Right renal cortex interstitium (tissue), 3 donors: ENCODE results near the gene ANKRD52. TPM values are rescaled to one million over a fixed set of nuclear protein-coding genes. Genes with fewer than 3 reads are reported as not detected.
"Not testable (repeated sequence)": the region's sequence is repeated elsewhere in the genome, so short reads cannot be mapped to it uniquely, and the experiment has no call there.

ENCODE experiments used
- DNase-seq, 3 donors: peaks; one replicate each; pipeline ENCODE4 v3.0.0-alpha.2; 2013; ENCODE audit warnings: low read depth in 3 of 3, low spot score in 2 of 3
- polyA plus RNA-seq, 3 donors: library from polyadenylated mRNA; unstranded; fragments of 120-200 nt; gene quantifications; one replicate each; pipeline ENCODE4 v1.2.1, GENCODE V29; 2013; ENCODE audit not compliant: insufficient read length in 3 of 3

Gene ANKRD52
- polyA plus RNA-seq, 3 donors = 24.9 to 27.2 (median 25.2) TPM

GRCh38 chr12:56274299-56274698 is 16.1 kb upstream of the ANKRD52 start:
- no peak for DNase-seq

GRCh38 chr12:56272468-56272867 is 14.3 kb upstream of the ANKRD52 start:
- not testable (repeated sequence) for DNase-seq

GRCh38 chr12:56271031-56271430 is 12.8 kb upstream of the ANKRD52 start:
- DNase-seq = no peak

- DNase-seq = no peak
Measured at GRCh38 chr12:56267443-56268071, 9.4 kb upstream of the ANKRD52 start.

GRCh38 chr12:56266693-56267442 is 8.7 kb upstream of the ANKRD52 start, which contains the start of gene COQ10A:
TSS of gene COQ10A (plus strand) at chr12:56266942. CDS start at chr12:56267119, 177 bp downstream.
- DNase-seq = peak; percentile 82 to 89 (median 83)

- DNase-seq = not testable (repeated sequence)
Measured at GRCh38 chr12:56266068-56266692, 8.0 kb upstream of the ANKRD52 start.

GRCh38 chr12:56262955-56263354 is 4.8 kb upstream of the ANKRD52 start:
- not testable (repeated sequence) for DNase-seq

- no peak for DNase-seq
Measured at GRCh38 chr12:56261503-56262232, 3.5 kb upstream of the ANKRD52 start.

- no peak for DNase-seq
Measured at GRCh38 chr12:56260921-56261320, 2.7 kb upstream of the ANKRD52 start.

- no peak for DNase-seq
Measured at GRCh38 chr12:56260380-56260779, 2.2 kb upstream of the ANKRD52 start.

GRCh38 chr12:56258820-56259183 is 618 bp upstream of the ANKRD52 start:
- DNase-seq = no peak

- DNase-seq = peak in 2 of 3 donors; percentile 9 to 26
Measured at GRCh38 chr12:56257491-56258067, 605 bp downstream of the ANKRD52 start.

GRCh38 chr12:56257071-56257470 is 1.1 kb downstream of the ANKRD52 start:
- DNase-seq = no peak

- no peak for DNase-seq
Measured at GRCh38 chr12:56256326-56256960, 1.7 kb downstream of the ANKRD52 start.

- no peak for DNase-seq
Measured at GRCh38 chr12:56255671-56256070, 2.5 kb downstream of the ANKRD52 start.

- DNase-seq = no peak
Measured at GRCh38 chr12:56253091-56253490, 5.1 kb downstream of the ANKRD52 start.

- DNase-seq = no peak
Measured at GRCh38 chr12:56252649-56253048, 5.5 kb downstream of the ANKRD52 start.

GRCh38 chr12:56248711-56249110 is 9.5 kb downstream of the ANKRD52 start:
- DNase-seq = no peak

GRCh38 chr12:56247923-56248322 is 10.3 kb downstream of the ANKRD52 start:
- DNase-seq = no peak

GRCh38 chr12:56244494-56244893 is 13.7 kb downstream of the ANKRD52 start:
- no peak for DNase-seq
